HL-60 (cell line): ENCODE data around the gene GLYATL1B.
"Not testable (repeated sequence)": the region's sequence is repeated elsewhere in the genome, so short reads cannot be mapped to it uniquely, and the experiment has no call there.

Experiments
- DNase-seq, 2 experiments: peaks; one replicate each; pipeline ENCODE4 v3.0.0-alpha.2; 2010 to 2020; ENCODE audit warnings: low read depth in 1 of 2, low spot score in 1 of 2
- H3K27ac ChIP-seq: fragments of 250-450 bp; sonication (Bioruptor Pico); replicated peaks from 2 replicates; pipeline ENCODE4 v1.5.1; 2020; ENCODE audit warnings: mild to moderate bottlenecking, moderate library complexity
- H3K27me3 ChIP-seq: fragments of 250-450 bp; sonication (Bioruptor Pico); 2 replicates; pipeline ENCODE4 v1.5.1; 2021; ENCODE audit warnings: mild to moderate bottlenecking, moderate library complexity; ENCODE audit not compliant: insufficient read depth, poor library complexity, severe bottlenecking
- H3K4me3 ChIP-seq: replicated peaks from 2 replicates; pipeline ENCODE4 v1.5.1; 2011; ENCODE audit warnings: mild to moderate bottlenecking, control low read depth, low read length; ENCODE audit not compliant: insufficient read depth
- CTCF ChIP-seq: IDR thresholded peaks from one replicate; pipeline ENCODE4 v1.5.1; 2011; ENCODE audit warnings: low read length, control low read depth, inconsistent platforms; ENCODE audit not compliant: insufficient read depth
- GABPA ChIP-seq: IDR thresholded peaks from 2 replicates; pipeline ENCODE4 v1.6.1; 2012; ENCODE audit warnings: low read depth
- POLR2AphosphoS5 ChIP-seq: IDR thresholded peaks from 2 replicates; pipeline ENCODE4 v1.6.1; 2012; ENCODE audit warnings: low read depth
- REST ChIP-seq: IDR thresholded peaks from 2 replicates; pipeline ENCODE4 v1.6.1; 2012; ENCODE audit warnings: low read depth; ENCODE audit not compliant: insufficient replicate concordance
- SPI1 ChIP-seq: IDR thresholded peaks from 2 replicates; pipeline ENCODE4 v1.6.1; 2012; ENCODE audit warnings: low read depth, mild to moderate bottlenecking, borderline replicate concordance
- long read RNA-seq: library from polyadenylated mRNA; unstranded; transcript quantifications from one replicate; pipeline ENCODE4 v2.0.0, GENCODE V29; 2020

Gene GLYATL1B
- long read RNA-seq = 0 reads

GRCh38 chr11:59086007-59086406 is at the start of gene GLYATL1B:
Gene GLYATL1B (plus strand): TSS chr11:59086307. CDS start chr11:59086307, 0 bp downstream.
- not testable (repeated sequence) for H3K27me3 ChIP-seq, H3K4me3 ChIP-seq, H3K27ac ChIP-seq, DNase-seq

GRCh38 chr11:59036542-59036941 is 49.6 kb upstream of the GLYATL1B start:
- DNase-seq, H3K27ac ChIP-seq, H3K4me3 ChIP-seq, H3K27me3 ChIP-seq: not testable (repeated sequence)

GRCh38 chr11:59037434-59037833 is 48.7 kb upstream of the GLYATL1B start:
- not testable (repeated sequence) for DNase-seq, H3K4me3 ChIP-seq, H3K27ac ChIP-seq, H3K27me3 ChIP-seq

GRCh38 chr11:59040607-59041006 is 45.5 kb upstream of the GLYATL1B start:
- DNase-seq = no peak
- TF ChIP-seq SPI1 = no peak
- no peak for TF ChIP-seq POLR2AphosphoS5
- TF ChIP-seq REST = no peak
- no peak for TF ChIP-seq CTCF
- no peak overlapping the region for H3K4me3 ChIP-seq
- no peaks in the 10 kb centered on the region for H3K27me3 ChIP-seq
- no peak overlapping the region for H3K27ac ChIP-seq

GRCh38 chr11:59051383-59051782 is 34.7 kb upstream of the GLYATL1B start:
- DNase-seq, H3K27me3 ChIP-seq, H3K4me3 ChIP-seq, H3K27ac ChIP-seq: not testable (repeated sequence)

- not testable (repeated sequence) for H3K4me3 ChIP-seq, H3K27me3 ChIP-seq, H3K27ac ChIP-seq, DNase-seq
These were observed 33.8 kb upstream of the GLYATL1B start for GRCh38 chr11:59052355-59052754.

- no peak overlapping the region for H3K4me3 ChIP-seq
- no peak for TF ChIP-seq SPI1
- TF ChIP-seq GABPA = no peak
- peak; percentile 39 for TF ChIP-seq CTCF
- no peak for TF ChIP-seq POLR2AphosphoS5
- no peak for TF ChIP-seq REST
- H3K27ac ChIP-seq = no peak overlapping the region
- peak; percentile 15 to 62 for DNase-seq
- no peaks in the 10 kb centered on the region for H3K27me3 ChIP-seq
These were observed 32.7 kb upstream of the GLYATL1B start for GRCh38 chr11:59053387-59053786.
